GM12873 (cell line): ENCODE measurements around the gene TMX2.

Experiments used
- TF ChIP-seq, protein P1 (sequence below): IDR thresholded peaks from 2 replicates; pipeline ENCODE4 v1.5.1; 2012; ENCODE audit warnings: low read depth, mild to moderate bottlenecking, moderate library complexity, low read length, control low read depth; ENCODE audit not compliant: insufficient read depth; ENCODE audit errors: missing control alignments

The TMX2 gene

DNA sequence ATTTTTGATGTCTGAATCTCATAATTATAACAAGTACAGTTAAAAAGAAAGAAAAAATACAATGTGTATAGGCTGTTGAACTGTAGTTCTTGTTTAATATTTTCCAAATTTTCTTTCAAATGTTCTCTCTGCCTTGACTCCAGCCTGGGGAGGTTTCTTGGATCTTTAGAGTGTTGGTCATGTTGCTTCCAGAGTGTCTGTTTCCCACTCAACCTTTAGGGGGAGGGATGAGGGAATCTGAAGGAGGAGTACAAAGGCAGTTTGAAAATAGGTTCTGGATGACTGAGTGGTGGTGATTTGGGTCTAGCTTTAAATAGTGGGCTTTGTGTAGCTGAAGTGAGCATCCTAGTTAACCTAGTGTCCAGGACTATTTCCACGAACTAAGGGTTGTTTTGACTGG lies 51.2 kb downstream of the TMX2 start:
- TF ChIP-seq, protein P1, sequence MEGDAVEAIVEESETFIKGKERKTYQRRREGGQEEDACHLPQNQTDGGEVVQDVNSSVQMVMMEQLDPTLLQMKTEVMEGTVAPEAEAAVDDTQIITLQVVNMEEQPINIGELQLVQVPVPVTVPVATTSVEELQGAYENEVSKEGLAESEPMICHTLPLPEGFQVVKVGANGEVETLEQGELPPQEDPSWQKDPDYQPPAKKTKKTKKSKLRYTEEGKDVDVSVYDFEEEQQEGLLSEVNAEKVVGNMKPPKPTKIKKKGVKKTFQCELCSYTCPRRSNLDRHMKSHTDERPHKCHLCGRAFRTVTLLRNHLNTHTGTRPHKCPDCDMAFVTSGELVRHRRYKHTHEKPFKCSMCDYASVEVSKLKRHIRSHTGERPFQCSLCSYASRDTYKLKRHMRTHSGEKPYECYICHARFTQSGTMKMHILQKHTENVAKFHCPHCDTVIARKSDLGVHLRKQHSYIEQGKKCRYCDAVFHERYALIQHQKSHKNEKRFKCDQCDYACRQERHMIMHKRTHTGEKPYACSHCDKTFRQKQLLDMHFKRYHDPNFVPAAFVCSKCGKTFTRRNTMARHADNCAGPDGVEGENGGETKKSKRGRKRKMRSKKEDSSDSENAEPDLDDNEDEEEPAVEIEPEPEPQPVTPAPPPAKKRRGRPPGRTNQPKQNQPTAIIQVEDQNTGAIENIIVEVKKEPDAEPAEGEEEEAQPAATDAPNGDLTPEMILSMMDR: no peak

DNA sequence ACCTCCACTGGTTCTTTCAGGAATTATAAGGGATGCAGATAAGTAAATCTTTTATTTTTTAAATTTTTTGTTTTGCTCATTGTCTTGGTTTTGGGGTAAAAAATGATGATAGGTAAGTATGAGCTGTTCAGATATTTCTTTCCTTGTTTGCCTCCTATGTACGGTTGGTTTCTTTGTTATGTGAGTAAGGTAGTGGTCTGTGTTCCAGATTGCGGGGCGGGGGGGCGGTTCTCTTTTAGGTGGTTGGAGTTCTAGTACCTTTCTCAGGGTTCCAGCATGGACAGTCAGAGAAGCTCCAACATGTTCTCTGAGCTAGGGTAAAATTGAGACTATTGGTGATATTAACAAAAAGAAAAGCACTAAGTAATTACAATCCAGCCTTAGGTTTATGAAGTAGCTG lies 51.6 kb downstream of the TMX2 start:
- TF ChIP-seq, protein P1: no peak

DNA sequence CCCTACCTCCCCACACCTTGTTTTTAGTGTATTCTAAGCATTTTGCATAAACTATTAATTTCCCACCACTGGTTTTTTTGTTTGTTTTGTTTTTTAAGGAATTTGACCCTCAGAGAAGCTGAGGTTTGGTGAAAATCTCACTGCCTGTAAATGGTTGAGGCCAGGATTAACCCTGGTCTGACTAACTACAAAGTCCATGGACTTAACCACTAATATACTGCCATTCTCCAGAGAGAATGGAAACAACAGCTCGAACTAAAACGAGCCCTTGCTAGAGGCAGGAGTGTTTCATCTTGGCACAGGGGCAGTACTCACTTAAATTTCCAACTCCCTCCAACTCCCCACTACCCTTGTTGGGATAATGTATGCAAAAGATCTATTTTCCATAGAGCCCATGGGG lies 52.2 kb downstream of the TMX2 start:
- TF ChIP-seq, protein P1: no peak

DNA sequence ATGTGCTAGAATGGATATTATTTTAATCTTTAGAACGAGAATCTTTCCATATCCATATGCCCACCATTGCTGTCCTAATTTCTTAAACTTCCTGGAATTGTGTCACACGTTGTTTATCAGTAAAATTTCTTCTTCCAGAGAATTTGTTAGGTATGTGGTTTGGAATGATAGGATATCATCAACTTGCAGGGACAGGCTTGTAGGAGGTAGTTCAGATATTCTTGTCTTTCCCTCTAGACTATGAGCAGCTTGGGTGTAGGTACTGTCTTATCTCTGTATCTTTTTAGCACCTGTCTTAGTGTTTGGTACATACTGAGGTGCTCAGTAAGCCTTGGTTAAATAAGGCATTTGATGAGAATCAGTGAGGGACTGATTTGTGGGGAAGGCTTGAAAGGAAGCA lies 52.6 kb downstream of the TMX2 start:
- TF ChIP-seq, protein P1: no peak

DNA sequence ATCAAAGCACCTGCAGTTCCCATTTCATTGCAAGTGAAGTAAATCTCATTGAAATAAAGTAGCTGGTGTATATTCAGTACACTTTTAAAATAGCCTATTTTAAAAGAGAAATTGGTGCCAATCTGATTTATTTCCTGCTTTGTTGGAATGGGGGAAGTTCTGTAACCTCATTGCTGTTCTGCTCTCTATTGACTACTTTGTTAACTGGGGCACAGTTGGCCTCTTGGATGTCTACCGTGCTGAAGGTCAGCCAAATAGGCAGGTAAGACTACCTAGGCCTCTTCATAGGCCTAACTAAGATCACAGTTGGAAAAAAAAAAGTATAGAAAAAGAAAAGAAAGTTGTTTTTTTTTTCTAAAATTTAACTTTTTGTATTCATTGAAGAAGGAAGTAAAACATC lies 58.4 kb downstream of the TMX2 start:
- TF ChIP-seq, protein P1: no peak

DNA sequence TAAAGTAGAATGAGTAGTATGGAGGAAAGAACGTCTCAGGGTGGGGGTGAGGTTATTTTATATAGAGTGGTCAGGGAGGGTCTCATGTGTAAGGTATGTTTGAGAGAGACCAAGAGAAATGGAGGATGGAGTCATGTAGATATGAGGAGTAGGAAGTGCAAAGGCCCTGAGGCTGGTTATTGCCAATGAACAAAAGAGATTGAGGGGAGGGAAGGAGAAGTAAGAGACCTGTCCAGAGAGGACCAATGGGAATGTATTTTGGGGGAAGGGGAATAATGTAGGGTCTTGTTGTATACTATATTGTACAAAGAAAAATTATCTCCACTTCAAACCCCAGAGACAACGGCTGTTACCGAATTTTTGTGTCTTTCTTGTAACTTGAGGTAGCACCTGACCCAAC lies 59.0 kb downstream of the TMX2 start:
- TF ChIP-seq, protein P1: no peak

DNA sequence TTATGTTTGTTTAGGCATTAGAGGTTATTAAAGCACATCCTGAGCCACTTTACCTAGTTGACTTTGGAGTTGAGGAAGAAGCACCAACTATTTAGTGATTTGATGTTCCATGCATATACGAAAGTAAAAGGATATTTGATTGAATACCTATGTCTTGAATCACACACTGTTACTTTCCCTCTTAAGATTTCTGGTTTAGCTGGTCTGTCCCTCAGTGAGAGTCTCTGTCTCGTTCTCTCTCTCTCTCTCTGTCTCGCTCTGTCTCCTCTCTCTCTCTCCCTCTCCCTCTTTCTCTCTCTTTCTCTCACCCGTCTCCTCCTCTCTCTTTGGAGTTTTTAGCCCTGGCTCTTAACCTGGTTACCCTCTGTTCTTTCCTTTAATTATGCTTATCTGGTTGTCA lies 60.2 kb downstream of the TMX2 start:
- TF ChIP-seq, protein P1: no peak
